Peyer's patch (tissue), 4 donors: Measurements from ENCODE around the gene VGLL3. TPM values are rescaled to one million over a fixed set of nuclear protein-coding genes. Genes with fewer than 3 reads are reported as not detected.

ENCODE experiments used
- DNase-seq, 3 donors: peaks; one replicate each; pipeline ENCODE4 v3.0.0-alpha.2; 2017 to 2019
- H3K27ac ChIP-seq, 4 donors: fragments of 200-600 bp; sonication (generic); one replicate each; pipeline ENCODE4 v1.5.1; 2016 to 2019
- H3K27me3 ChIP-seq, 2 donors: fragments of 200-600 bp; sonication (generic); one replicate each; pipeline ENCODE4 v1.5.1; 2019
- H3K36me3 ChIP-seq, 3 donors: fragments of 200-600 bp; sonication (generic); one replicate each; pipeline ENCODE4 v1.5.1; 2016 to 2019
- H3K4me1 ChIP-seq, 4 donors: fragments of 200-600 bp; sonication (generic); one replicate each; pipeline ENCODE4 v1.5.1; 2016 to 2019
- H3K4me3 ChIP-seq, 4 donors: fragments of 200-600 bp; sonication (generic); 1 replicate in 3 of 4; 2 replicates in 1 of 4; pipeline ENCODE4 v1.5.1; 2016 to 2019; ENCODE audit warnings: mild to moderate bottlenecking in 1 of 4
- H3K9me3 ChIP-seq, 4 donors: fragments of 200-600 bp; sonication (generic); one replicate each; pipeline ENCODE4 v1.5.1; 2016 to 2019; ENCODE audit warnings: mild to moderate bottlenecking in 1 of 4
- CTCF ChIP-seq, 6 experiments: fragments of 450-650 bp in 4 of 6; fragments of 200-600 bp in 2 of 6; sonication (generic) in 1 of 6; IDR thresholded peaks; one replicate each; pipeline ENCODE4 v1.5.1; 2017 to 2019; ENCODE audit warnings: antibody characterized with exemption in 6 of 6, mild to moderate bottlenecking in 3 of 6, moderate library complexity in 1 of 6
- POLR2A ChIP-seq, 2 donors: fragments of 450-650 bp; IDR thresholded peaks; one replicate each; pipeline ENCODE4 v1.5.1; 2017; ENCODE audit warnings: antibody characterized with exemption in 2 of 2, mild to moderate bottlenecking in 2 of 2, moderate library complexity in 2 of 2
- total RNA-seq, 4 donors: library from RNA; depleted of rRNA; stranded (reverse); fragments of >200 nt; gene quantifications; one replicate each; pipeline ENCODE4 v1.1.0, GENCODE V29; 2016

VGLL3 gene
- total RNA-seq, 4 donors from 2014 or later = 1.1 to 9.2 (median 4.6) TPM

- no peak for DNase-seq
- H3K4me1 ChIP-seq = no peaks in the 10 kb centered on the region
- H3K36me3 ChIP-seq = no peaks in the 10 kb centered on the region
- no peaks in the 10 kb centered on the region for H3K27me3 ChIP-seq
- H3K4me3 ChIP-seq = no peak overlapping the region
- TF ChIP-seq CTCF (IDR thresholded peaks at IDR 0.05) = no peak
- TF ChIP-seq POLR2A (IDR thresholded peaks at IDR 0.05) = no peak
- no peak overlapping the region for H3K27ac ChIP-seq
- H3K9me3 ChIP-seq = no peaks in the 10 kb centered on the region
Measured at GRCh38 chr3:86921971-86922680, 68.8 kb downstream of the VGLL3 start.

GRCh38 chr3:86914670-86915069 is 76.3 kb downstream of the VGLL3 start:
- no peaks in the 10 kb centered on the region for H3K9me3 ChIP-seq
- H3K4me3 ChIP-seq = no peak overlapping the region
- H3K27me3 ChIP-seq = no peaks in the 10 kb centered on the region
- TF ChIP-seq POLR2A (IDR thresholded peaks at IDR 0.05) (no peak), CTCF (IDR thresholded peaks at IDR 0.05) (no peak)
- H3K27ac ChIP-seq = no peak overlapping the region
- H3K36me3 ChIP-seq = no peaks in the 10 kb centered on the region
- DNase-seq = no peak
- H3K4me1 ChIP-seq = no peaks in the 10 kb centered on the region

GRCh38 chr3:86913160-86913559 is 77.8 kb downstream of the VGLL3 start:
- Histone ChIP-seq H3K9me3 (no peaks in the 10 kb centered on the region), H3K27ac (no peak overlapping the region), H3K4me3 (no peak overlapping the region), H3K27me3 (no peaks in the 10 kb centered on the region), H3K4me1 (no peaks in the 10 kb centered on the region), H3K36me3 (no peaks in the 10 kb centered on the region)
- TF ChIP-seq CTCF (IDR thresholded peaks at IDR 0.05) (no peak), POLR2A (IDR thresholded peaks at IDR 0.05) (no peak)
- no peak for DNase-seq

GRCh38 chr3:86895202-86895601 is 95.7 kb downstream of the VGLL3 start:
- no peak for DNase-seq
- H3K27ac ChIP-seq = no peak overlapping the region
- TF ChIP-seq CTCF (IDR thresholded peaks at IDR 0.05) (no peak), POLR2A (IDR thresholded peaks at IDR 0.05) (no peak)

GRCh38 chr3:86890741-86891396 is 100.1 kb downstream of the VGLL3 start:
- no peaks in the 10 kb centered on the region for H3K9me3 ChIP-seq
- H3K4me1 ChIP-seq = no peaks in the 10 kb centered on the region
- no peak overlapping the region for H3K27ac ChIP-seq
- no peaks in the 10 kb centered on the region for H3K36me3 ChIP-seq
- H3K27me3 ChIP-seq = no peaks in the 10 kb centered on the region
- no peak for TF ChIP-seq CTCF (IDR thresholded peaks at IDR 0.05)
- TF ChIP-seq POLR2A (IDR thresholded peaks at IDR 0.05) = no peak
- H3K4me3 ChIP-seq = no peak overlapping the region
- DNase-seq = no peak

More at GRCh38 chr3:86895202-86895601, 95.7 kb downstream of the VGLL3 start:
- no peaks in the 10 kb centered on the region for H3K36me3 ChIP-seq
- no peaks in the 10 kb centered on the region for H3K27me3 ChIP-seq
- H3K4me3 ChIP-seq = no peak overlapping the region
- no peaks in the 10 kb centered on the region for H3K9me3 ChIP-seq
- no peaks in the 10 kb centered on the region for H3K4me1 ChIP-seq

Other genes starting within 250 kb of the VGLL3 start
- gene CHMP2B, start 236.2 kb upstream of the VGLL3 start, total RNA-seq = 10 to 100 TPM; 27.1 to 60.6 (median 38.6) TPM